CD4-positive, alpha-beta memory T cell (primary cell): Measurements from ENCODE around the gene RPL22. TPM values are rescaled to one million over a fixed set of nuclear protein-coding genes. Genes with fewer than 3 reads are reported as not detected.
A peak's percentile ranks its signal among the peaks of the same experiment; 100 is the strongest.

ENCODE experiments used
- CTCF ChIA-PET: fragments of 350-600 bp; sonication (Branson Sonifier 250); formaldehyde crosslinking; loops from one replicate; lab custom pipeline; 2021; ENCODE audit warnings: inconsistent platforms; ENCODE audit not compliant: partially characterized antibody; lab: Charles Lee
- POLR2A ChIA-PET: fragments of 350-600 bp; sonication (Branson Sonifier 250); formaldehyde crosslinking; loops from one replicate; lab custom pipeline; 2021; ENCODE audit not compliant: partially characterized antibody; lab: Charles Lee
- DNase-seq, 5 donors: peaks; one replicate each; pipeline versions ENCODE4 v3.0.0 to v3.0.0-alpha.2; 2020 to 2022; ENCODE audit warnings: mixed read lengths in 1 of 5
- H3K27ac ChIP-seq: one replicate; pipeline ENCODE4 v1.7.0; 2013; ENCODE audit warnings: low read depth, low read length
- H3K27me3 ChIP-seq: 2 replicates; pipeline ENCODE4 v1.7.0; 2013; ENCODE audit warnings: mild to moderate bottlenecking, low read length, moderate library complexity; ENCODE audit not compliant: insufficient read depth
- H3K36me3 ChIP-seq: 2 replicates; pipeline ENCODE4 v1.7.0; 2013; ENCODE audit warnings: mild to moderate bottlenecking, low read length, moderate library complexity; ENCODE audit not compliant: insufficient read depth
- H3K4me1 ChIP-seq: 2 replicates; pipeline ENCODE4 v1.7.0; 2013; ENCODE audit warnings: mild to moderate bottlenecking, low read length, moderate library complexity; ENCODE audit not compliant: insufficient read depth
- H3K4me3 ChIP-seq, 2 donors: one replicate each; pipeline ENCODE4 v1.7.0; 2013; ENCODE audit warnings: low read length in 2 of 2, mild to moderate bottlenecking in 1 of 2
- H3K9me3 ChIP-seq, 2 donors: one replicate each; pipeline ENCODE4 v1.7.0; 2013; ENCODE audit warnings: low read length in 2 of 2, control low read depth in 1 of 2; ENCODE audit not compliant: control insufficient read depth in 1 of 2
- H3K27ac Mint-ChIP-seq, 7 donors: one replicate each; pipeline ENCODE4 v1.8.0; 2020 to 2021; ENCODE audit warnings: mixed read lengths in 7 of 7, mild to moderate bottlenecking in 6 of 7, inconsistent platforms in 3 of 7, moderate library complexity in 3 of 7
- H3K27me3 Mint-ChIP-seq, 2 donors: one replicate each; pipeline ENCODE4 v1.8.0; 2020 to 2021; ENCODE audit warnings: mixed read lengths in 2 of 2
- H3K36me3 Mint-ChIP-seq, 2 donors: one replicate each; pipeline ENCODE4 v1.8.0; 2020 to 2021; ENCODE audit warnings: mixed read lengths in 2 of 2, inconsistent platforms in 1 of 2, mild to moderate bottlenecking in 1 of 2
- H3K4me1 Mint-ChIP-seq, 4 donors: one replicate each; pipeline ENCODE4 v1.8.0; 2020 to 2021; ENCODE audit warnings: mixed read lengths in 4 of 4, mild to moderate bottlenecking in 1 of 4
- H3K4me3 Mint-ChIP-seq, 8 donors: one replicate each; pipeline ENCODE4 v1.8.0; 2020 to 2021; ENCODE audit warnings: mixed read lengths in 8 of 8, mild to moderate bottlenecking in 7 of 8, moderate library complexity in 6 of 8, inconsistent platforms in 3 of 8
- H3K9me3 Mint-ChIP-seq, 8 donors: one replicate each; pipeline ENCODE4 v1.8.0; 2020 to 2021; ENCODE audit warnings: mixed read lengths in 8 of 8, mild to moderate bottlenecking in 5 of 8, inconsistent platforms in 3 of 8, moderate library complexity in 1 of 8
- intact Hi-C: fragments of 100-400 bp; cut with micrococcal nuclease; formaldehyde crosslinking; loops from one replicate; pipeline ENCODE4 v1.15.1; 2023
- polyA plus RNA-seq, 2 donors: library from polyadenylated mRNA; unstranded; fragments of 300-500 nt; fragmentation: Illumina TruSeq; gene quantifications; one replicate each; pipeline ENCODE4 v1.2.3, GENCODE V29; 2021
- total RNA-seq, 2 experiments: library from RNA; stranded (reverse); gene quantifications; one replicate each; pipeline ENCODE4 v1.2.3, GENCODE V29; 2021

The RPL22 gene
- total and polyA plus RNA-seq, 4 experiments from 2014 or later = 215 to 503 (median 375) TPM

- no peaks in the 10 kb centered on the region for H3K36me3 ChIP-seq
- H3K36me3 Mint-ChIP-seq = no peaks in the 10 kb centered on the region
- DNase-seq = peak; percentile 67 to 78 (median 75)
- ChIA-PET CTCF (interaction anchor here (0.6 to 5.3 kb wide), 21 partner anchors 9 to 735 kb away, joined by 3 to 66 read pairs (median 4); partner anchors contain the start of gene ICMT), POLR2A (interaction anchor here (0.7 to 1.0 kb wide), 4 partner anchors 10 to 178 kb away, joined by 3 to 4 read pairs (median 4); no protein-coding TSS in a partner anchor)
- no peak overlapping the region for H3K4me3 ChIP-seq
- peaks cover 0 to 2% (median 0%) of the 10 kb centered on the region in 8 donors for H3K9me3 Mint-ChIP-seq
- no peak overlapping the region for H3K27ac ChIP-seq
- peaks cover 30 to 42% of the 10 kb centered on the region in 2 donors for H3K27me3 Mint-ChIP-seq
- intact Hi-C loops = loop anchor here (2.0 to 10.0 kb wide), 4 partner anchors 38 to 253 kb away; partner anchors contain the start of genes NPHP4 and RNF207
- peak overlapping the region in 1 of 7 donors; percentile 44 for H3K27ac Mint-ChIP-seq
- no peaks in the 10 kb centered on the region for H3K9me3 ChIP-seq
- H3K27me3 ChIP-seq = peaks cover 43% of the 10 kb centered on the region
- no peak overlapping the region for H3K4me3 Mint-ChIP-seq
- H3K4me1 Mint-ChIP-seq = peaks cover 8 to 29% (median 13%) of the 10 kb centered on the region in 4 donors
- H3K4me1 ChIP-seq = peaks cover 23% of the 10 kb centered on the region
Observed at GRCh38 chr1:6245086-6245868, 45.9 kb upstream of the RPL22 start.

- H3K4me3 ChIP-seq = no peak overlapping the region
- peaks cover 36 to 40% of the 10 kb centered on the region in 2 donors for H3K27me3 Mint-ChIP-seq
- no peaks in the 10 kb centered on the region for H3K36me3 ChIP-seq
- peaks cover 48% of the 10 kb centered on the region for H3K27me3 ChIP-seq
- peaks cover 0 to 2% (median 0%) of the 10 kb centered on the region in 8 donors for H3K9me3 Mint-ChIP-seq
- intact Hi-C loops = loop anchor here (2.0 to 10.0 kb wide), 4 partner anchors 37 to 252 kb away; partner anchors contain the start of genes NPHP4 and RNF207
- no peak for DNase-seq
- no peaks in the 10 kb centered on the region for H3K36me3 Mint-ChIP-seq
- ChIA-PET POLR2A (interaction anchor here (0.7 to 1.0 kb wide), 4 partner anchors 10 to 179 kb away, joined by 3 to 4 read pairs (median 4); no protein-coding TSS in a partner anchor), CTCF (interaction anchor here (0.6 to 5.3 kb wide), 15 partner anchors 9 to 734 kb away, joined by 3 to 66 read pairs (median 4); partner anchors contain the start of gene ICMT)
- H3K27ac ChIP-seq = no peak overlapping the region
- peaks cover 23% of the 10 kb centered on the region for H3K4me1 ChIP-seq
- peak overlapping the region in 2 of 7 donors; percentile 44 to 90 for H3K27ac Mint-ChIP-seq
- H3K9me3 ChIP-seq = no peaks in the 10 kb centered on the region
- H3K4me3 Mint-ChIP-seq = peak overlapping the region in 1 of 8 donors; percentile 25
- peaks cover 6 to 29% (median 13%) of the 10 kb centered on the region in 4 donors for H3K4me1 Mint-ChIP-seq
Observed at GRCh38 chr1:6244401-6245049, 45.1 kb upstream of the RPL22 start.

GRCh38 chr1:6243993-6244392 is 44.6 kb upstream of the RPL22 start, which contains the start of gene HES3:
Gene HES3 (plus strand): TSS chr1:6244179. CDS start chr1:6244366, 187 bp downstream.
- ChIA-PET POLR2A (interaction anchor here (1.0 kb wide), 1 partner anchor 9 kb away, joined by 4 read pairs; no protein-coding TSS in a partner anchor), CTCF (interaction anchor here (0.9 to 1.4 kb wide), 6 partner anchors 11 to 734 kb away, joined by 3 to 6 read pairs (median 4); no protein-coding TSS in a partner anchor)
- H3K36me3 ChIP-seq = no peaks in the 10 kb centered on the region
- H3K4me1 ChIP-seq = peaks cover 23% of the 10 kb centered on the region
- intact Hi-C loops = loop anchor here (2.0 to 10.0 kb wide), 2 partner anchors 135 to 219 kb away; no protein-coding TSS in a partner anchor
- peak within 1 kb of the TSS in 2 of 7 donors; percentile 44 to 90 for H3K27ac Mint-ChIP-seq
- no peak within 1 kb of the TSS for H3K4me3 ChIP-seq
- H3K9me3 Mint-ChIP-seq = peaks cover 0 to 2% (median 0%) of the 10 kb centered on the region in 8 donors
- H3K27ac ChIP-seq = no peak within 1 kb of the TSS
- H3K36me3 Mint-ChIP-seq = no peaks in the 10 kb centered on the region
- H3K27me3 Mint-ChIP-seq = peaks cover 37 to 42% of the 10 kb centered on the region in 2 donors
- H3K4me3 Mint-ChIP-seq = peak within 1 kb of the TSS in 1 of 8 donors; percentile 25
- no peaks in the 10 kb centered on the region for H3K9me3 ChIP-seq
- no peak for DNase-seq
- H3K4me1 Mint-ChIP-seq = peaks cover 6 to 29% (median 13%) of the 10 kb centered on the region in 4 donors
- peaks cover 48% of the 10 kb centered on the region for H3K27me3 ChIP-seq

- POLR2A ChIA-PET = interaction anchor here (1.4 to 1.7 kb wide), 2 partner anchors 105 to 458 kb away, joined by 3 read pairs; partner anchors contain the start of gene DNAJC11
Observed at GRCh38 chr1:6243053-6243834, 43.8 kb upstream of the RPL22 start.

GRCh38 chr1:6241887-6242740 is 42.7 kb upstream of the RPL22 start:
- peaks cover 0 to 2% (median 0%) of the 10 kb centered on the region in 8 donors for H3K9me3 Mint-ChIP-seq

More at GRCh38 chr1:6243053-6243834, 43.8 kb upstream of the RPL22 start:
- Histone ChIP-seq H3K9me3 (no peaks in the 10 kb centered on the region), H3K36me3 (no peaks in the 10 kb centered on the region), H3K27ac (no peak overlapping the region), H3K4me1 (peaks cover 23% of the 10 kb centered on the region), H3K4me3 (no peak overlapping the region), H3K27me3 (peaks cover 45% of the 10 kb centered on the region)
- peaks cover 38 to 39% of the 10 kb centered on the region in 2 donors for H3K27me3 Mint-ChIP-seq
- H3K4me3 Mint-ChIP-seq = no peak overlapping the region
- intact Hi-C loops = loop anchor here (10.0 kb wide), 1 partner anchor 218 kb away; no protein-coding TSS in a partner anchor
- H3K4me1 Mint-ChIP-seq = peaks cover 6 to 29% (median 13%) of the 10 kb centered on the region in 4 donors
- H3K9me3 Mint-ChIP-seq = peaks cover 0 to 2% (median 0%) of the 10 kb centered on the region in 8 donors
- CTCF ChIA-PET = no interaction called here
- peak overlapping the region in 1 of 7 donors; percentile 44 for H3K27ac Mint-ChIP-seq
- DNase-seq = no peak
- no peaks in the 10 kb centered on the region for H3K36me3 Mint-ChIP-seq

More at GRCh38 chr1:6241887-6242740, 42.7 kb upstream of the RPL22 start:
- H3K27me3 Mint-ChIP-seq = peaks cover 31 to 32% of the 10 kb centered on the region in 2 donors
- peaks cover 23% of the 10 kb centered on the region for H3K4me1 ChIP-seq
- H3K27me3 ChIP-seq = peaks cover 38% of the 10 kb centered on the region
- H3K9me3 ChIP-seq = no peaks in the 10 kb centered on the region
- H3K4me3 Mint-ChIP-seq = peak overlapping the region in 1 of 8 donors; percentile 9
- no peak overlapping the region for H3K4me3 ChIP-seq
- H3K4me1 Mint-ChIP-seq = peaks cover 6 to 24% (median 13%) of the 10 kb centered on the region in 4 donors
- intact Hi-C loops = loop anchor here (10.0 kb wide), 1 partner anchor 217 kb away; no protein-coding TSS in a partner anchor
- no peaks in the 10 kb centered on the region for H3K36me3 Mint-ChIP-seq
- ChIA-PET CTCF (no interaction called here), POLR2A (interaction anchor here (1.4 to 1.7 kb wide), 2 partner anchors 106 to 459 kb away, joined by 3 read pairs; partner anchors contain the start of gene DNAJC11)
- no peak overlapping the region for H3K27ac Mint-ChIP-seq
- H3K27ac ChIP-seq = no peak overlapping the region
- H3K36me3 ChIP-seq = no peaks in the 10 kb centered on the region
- DNase-seq = no peak
